GM12891 (cell line): Measurements from ENCODE around the gene NACC2.

Experiments used
- POLR2A ChIP-seq: IDR thresholded peaks from 2 replicates; pipeline ENCODE4 v1.6.1; 2011; ENCODE audit warnings: low read depth, low read length, control low read depth
- POLR2AphosphoS5 ChIP-seq: IDR thresholded peaks from 2 replicates; pipeline ENCODE4 v1.6.1; 2011; ENCODE audit warnings: low read depth, low read length, control low read depth
- TAF1 ChIP-seq: IDR thresholded peaks from 2 replicates; pipeline ENCODE4 v1.6.1; 2011; ENCODE audit warnings: low read depth, low read length, control low read depth

GRCh38 chr9:135991771-135992170 lies 103.3 kb downstream of the NACC2 start:
- TF ChIP-seq POLR2A (no peak), POLR2AphosphoS5 (no peak), TAF1 (no peak)
